CD4-positive, alpha-beta T cell treated with Interleukin-17A for 4 hours (primary cell): ENCODE data around the gene CSTF2.
A peak's percentile ranks its signal among the peaks of the same experiment; 100 is the strongest.
"Not testable (repeated sequence)": the region's sequence is repeated elsewhere in the genome, so short reads cannot be mapped to it uniquely, and the experiment has no call there.

Source experiments
- DNase-seq: peaks from one replicate; pipeline ENCODE4 v3.0.0-alpha.2; 2020; ENCODE audit warnings: mixed read lengths

Gene CSTF2

GRCh38 chrX:100819837-100820666, at the start of gene CSTF2:
Gene CSTF2 (plus strand): TSS chrX:100820391. CDS start chrX:100820417, 26 bp downstream.
- DNase-seq, result peak; percentile 81

DNA sequence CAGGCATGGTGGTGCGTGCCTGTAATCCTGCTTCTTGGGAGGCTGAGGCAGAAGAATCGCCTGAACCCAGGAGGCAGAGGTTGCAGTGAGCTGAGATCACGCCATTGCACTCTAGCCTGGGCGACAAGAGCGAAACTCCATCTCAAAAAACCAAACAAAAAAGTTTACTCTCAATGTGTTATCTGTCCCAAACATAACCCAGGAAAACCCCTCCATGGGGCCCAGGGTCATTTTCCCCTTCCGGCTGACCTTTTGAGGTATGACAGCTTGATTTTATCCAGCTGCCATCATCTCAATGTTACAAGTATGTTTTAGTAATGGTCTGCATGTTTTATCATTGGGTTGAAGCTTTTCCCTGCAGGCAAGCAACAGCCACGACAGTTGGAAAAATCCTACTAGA, 23.8 kb upstream of the CSTF2 start:
- DNase-seq, result not testable (repeated sequence)

- no peak for DNase-seq
Measured at GRCh38 chrX:100797359-100797758, 22.8 kb upstream of the CSTF2 start.

GRCh38 chrX:100798484-100799214, 21.5 kb upstream of the CSTF2 start:
- DNase-seq, result no peak

DNA sequence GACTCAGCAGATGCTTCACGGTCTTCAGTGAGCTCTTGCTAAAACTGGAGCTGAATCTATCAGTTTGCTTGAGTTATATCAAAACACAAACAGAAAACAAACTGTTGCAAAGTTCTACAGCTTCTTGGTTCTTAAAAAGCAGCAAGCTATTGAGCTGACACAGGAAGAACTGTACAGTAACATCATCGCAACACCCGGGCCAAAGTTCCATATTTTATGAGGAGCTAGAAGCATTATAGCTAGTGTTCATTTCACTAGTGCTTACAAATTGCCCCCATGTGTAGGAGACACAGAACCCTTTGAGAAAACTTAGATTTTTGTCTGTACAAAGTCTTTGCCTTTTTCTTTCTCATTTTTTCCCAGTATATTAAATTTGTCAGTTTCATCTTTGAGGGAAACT, 17.3 kb upstream of the CSTF2 start:
- DNase-seq, result no peak

DNA sequence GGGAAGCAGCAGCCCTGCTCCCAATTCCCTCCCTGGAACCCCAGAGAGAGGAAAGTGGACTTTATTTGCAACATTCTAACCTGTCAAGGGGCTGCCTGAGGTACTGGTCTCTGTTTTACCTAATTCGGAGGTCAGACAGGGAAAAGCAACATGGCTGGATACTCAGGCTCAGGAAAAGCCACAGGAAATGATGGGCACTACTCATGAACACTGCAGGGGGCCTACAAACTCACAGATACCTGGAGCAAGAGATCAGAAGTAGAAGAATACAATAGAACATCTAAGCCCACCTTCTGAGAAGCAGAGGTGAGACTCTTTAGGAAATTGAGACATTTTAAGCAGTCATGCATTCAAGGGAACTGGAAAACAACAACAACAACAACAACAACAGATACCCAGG, 15.4 kb upstream of the CSTF2 start:
- no peak for DNase-seq

- DNase-seq, result not testable (repeated sequence)
Measured at GRCh38 chrX:100808265-100808664, 11.9 kb upstream of the CSTF2 start.

GRCh38 chrX:100812216-100813158, 7.7 kb upstream of the CSTF2 start:
- no peak for DNase-seq

GRCh38 chrX:100817340-100817739, 2.9 kb upstream of the CSTF2 start:
- no peak for DNase-seq

GRCh38 chrX:100819534-100819836, 706 bp upstream of the CSTF2 start:
- no peak for DNase-seq

DNA sequence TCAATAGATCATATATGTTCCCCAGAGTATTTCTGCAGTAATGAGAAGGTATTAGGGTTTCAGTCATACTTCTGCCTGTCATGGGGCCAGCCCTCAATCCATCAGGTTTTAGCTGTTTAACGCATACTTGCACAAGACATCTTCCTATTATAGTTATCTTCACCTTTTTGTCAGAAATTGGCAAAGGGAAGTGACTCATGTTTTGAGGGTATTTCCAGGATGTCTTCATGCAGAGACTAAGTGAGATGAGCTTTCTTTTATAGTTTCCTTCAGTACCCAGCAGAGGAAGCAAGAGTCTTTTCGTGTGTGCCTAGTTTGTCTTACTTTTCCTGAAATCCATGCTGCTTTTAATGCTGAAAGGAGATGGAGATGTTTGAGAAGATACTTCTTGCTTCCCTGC, 9.5 kb downstream of the CSTF2 start:
- DNase-seq, result peak; percentile 12

GRCh38 chrX:100830143-100830542, 10.0 kb downstream of the CSTF2 start:
- DNase-seq, result no peak

- peak; percentile 5 for DNase-seq
Measured at GRCh38 chrX:100830547-100830946, 10.4 kb downstream of the CSTF2 start.

- no peak for DNase-seq
Measured at GRCh38 chrX:100831219-100831946, 11.2 kb downstream of the CSTF2 start.

DNA sequence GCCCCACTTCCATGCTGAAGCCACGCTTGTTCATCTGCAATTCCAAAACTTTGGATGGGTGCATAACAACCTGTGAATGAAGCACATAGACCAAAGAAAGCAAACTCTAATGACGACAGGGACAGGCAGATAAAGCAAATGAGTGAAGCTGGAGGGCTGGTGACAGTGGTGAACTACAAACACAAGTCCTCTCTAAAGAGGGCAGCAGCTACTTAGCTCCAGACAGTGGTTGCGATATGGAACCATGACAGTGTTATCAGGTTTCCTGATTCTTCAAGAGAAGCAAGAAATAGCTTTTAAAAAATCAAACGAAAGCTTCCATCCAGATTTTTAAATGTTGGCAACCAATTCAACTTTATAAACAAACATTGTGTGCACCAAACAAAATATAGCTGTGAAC, 30.1 kb downstream of the CSTF2 start:
- no peak for DNase-seq

DNA sequence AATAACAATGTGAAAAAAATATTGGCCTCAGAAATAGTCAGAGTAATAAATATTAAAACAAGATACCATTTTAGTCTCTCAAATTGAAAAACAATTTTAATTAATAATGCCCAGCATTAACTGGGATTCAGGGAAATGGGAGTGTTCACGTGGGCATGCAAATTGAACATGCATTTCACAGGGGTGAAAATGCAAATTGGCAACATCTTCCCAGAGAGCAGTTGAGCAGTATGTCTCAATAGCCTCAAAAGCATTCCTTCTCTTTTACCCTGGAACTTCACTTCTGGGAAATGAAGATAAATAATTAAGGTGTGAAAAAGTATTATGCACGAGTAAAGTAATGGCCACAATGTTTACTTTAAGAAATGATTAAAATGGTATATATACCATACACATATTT, 32.6 kb downstream of the CSTF2 start:
- no peak for DNase-seq

DNA sequence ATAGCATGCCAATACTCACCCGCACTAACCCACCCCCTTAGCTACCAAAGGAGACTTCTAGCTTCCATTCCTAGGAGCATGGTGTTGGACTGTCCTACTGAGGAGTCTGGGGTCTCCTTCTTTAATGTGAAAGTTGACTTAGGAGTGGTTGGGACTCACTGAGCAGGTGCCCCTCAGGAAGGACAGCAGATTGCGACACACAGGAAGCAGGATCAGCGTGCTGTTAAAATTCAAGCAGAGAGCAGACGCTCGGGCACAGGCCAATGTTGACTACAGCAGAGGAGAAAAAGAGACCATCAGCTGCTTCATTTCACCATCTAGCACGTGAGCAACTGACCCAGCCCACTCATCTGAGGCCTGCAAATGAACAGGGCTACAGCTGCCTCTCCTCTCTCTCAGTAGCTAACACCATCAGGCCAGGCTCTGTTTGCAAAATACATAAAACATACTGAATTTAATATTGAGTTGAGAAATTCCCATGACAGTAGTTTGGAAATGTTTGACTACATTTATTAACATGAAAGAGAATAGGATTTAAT, 43.2 kb downstream of the CSTF2 start:
- no peak for DNase-seq

DNA sequence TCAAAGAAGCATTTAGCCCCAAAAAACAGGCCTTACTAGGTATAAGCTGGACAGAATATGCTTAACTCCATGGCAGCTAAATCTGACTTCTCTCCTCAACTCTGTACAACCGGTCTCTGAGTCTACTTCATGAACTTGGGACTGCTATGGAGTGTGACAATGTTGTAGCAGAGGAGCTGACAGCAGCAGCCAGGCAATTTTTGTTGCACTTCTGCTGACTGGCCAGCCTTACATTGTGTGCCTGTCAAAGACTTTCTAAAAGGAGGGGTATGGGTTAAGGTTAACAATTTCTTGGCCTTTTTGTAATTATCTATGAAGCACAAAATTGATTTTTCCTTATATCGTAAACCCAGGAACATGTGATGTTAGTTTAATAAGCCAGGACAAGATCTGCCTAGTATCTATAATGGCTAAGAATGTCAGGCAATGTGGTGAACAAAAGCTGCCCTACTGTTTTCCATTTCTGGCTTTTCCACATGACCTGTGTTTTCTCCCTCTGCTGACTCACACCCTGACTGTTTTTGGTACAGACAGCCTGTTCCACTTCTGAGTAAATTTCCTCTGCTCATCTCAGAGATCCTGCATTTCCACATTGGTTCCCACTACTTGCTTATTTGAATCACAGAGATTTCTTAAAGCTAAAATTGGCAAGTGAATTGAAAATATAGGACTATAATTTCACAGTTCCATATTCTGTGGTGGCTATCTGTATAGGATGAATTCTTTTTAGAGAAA, 44.6 kb downstream of the CSTF2 start:
- no peak for DNase-seq

GRCh38 chrX:100868273-100868672, 48.1 kb downstream of the CSTF2 start:
- no peak for DNase-seq

DNA sequence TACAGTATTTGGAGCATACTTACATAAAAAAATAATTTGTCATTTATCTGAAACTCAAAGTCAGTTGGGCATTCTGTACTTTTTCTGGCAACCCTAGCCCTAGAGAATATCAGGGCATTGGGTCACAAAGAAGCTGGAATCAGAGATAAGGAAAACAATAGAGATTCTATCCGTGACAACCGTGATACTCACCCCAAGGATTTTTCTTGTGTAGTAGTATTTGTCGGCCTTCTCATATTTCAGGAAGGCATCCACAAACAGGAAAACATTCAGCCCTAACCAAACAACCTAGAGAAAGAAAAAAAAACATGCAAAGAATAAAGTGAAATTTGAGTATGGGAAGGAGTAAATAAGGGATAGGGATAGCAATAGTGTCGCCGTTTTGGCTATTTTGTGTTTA, 50.3 kb downstream of the CSTF2 start:
- DNase-seq, result no peak
